ENCODE measurements around the gene PTPRT.

The PTPRT gene

GRCh38 chr20:43187476-43188233, 2.1 kb downstream of the PTPRT start:
- peaks cover 16% of the 10 kb centered on the region for H3K27me3 ChIP-seq (ENCODE audit: insufficient read depth, low read length, poor library complexity)
- no peaks in the 10 kb centered on the region for H3K9me3 ChIP-seq (ENCODE audit: insufficient read depth, low read length, severe bottlenecking)
- H3K4me3 ChIP-seq (ENCODE audit: low read depth in 1 of 2, low read length in 2 of 2) = no peak overlapping the region
- H2AFZ ChIP-seq (ENCODE audit: low read depth, low read length) = no peak overlapping the region
- no peaks in the 10 kb centered on the region for H3K79me2 ChIP-seq (ENCODE audit: insufficient read depth, low read length)
- no peak overlapping the region for H3K27ac ChIP-seq (ENCODE audit: low read length)
- H3K4me1 ChIP-seq (ENCODE audit: insufficient read depth, low read length) = no peaks in the 10 kb centered on the region
- H3K4me2 ChIP-seq (ENCODE audit: insufficient read depth, low read length) = no peak overlapping the region
- no peak overlapping the region for H3K9ac ChIP-seq (ENCODE audit: low read depth, low read length)
- TF ChIP-seq EZH2 (IDR thresholded peaks at IDR 0.05; ENCODE audit: borderline replicate concordance, low read depth, low read length, severe bottlenecking) (no peak), CTCF (IDR thresholded peaks at IDR 0.05; ENCODE audit: borderline replicate concordance, extremely low read depth, low read length, poor library complexity, severe bottlenecking) (peak; percentile 98)
- DNase-seq = peak; percentile 73
- no peaks in the 10 kb centered on the region for H3K36me3 ChIP-seq (ENCODE audit: insufficient read depth, low read length)
- ATAC-seq (ENCODE audit: insufficient read depth, low read depth) = peak; percentile 73
- peaks cover 12% of the 10 kb centered on the region for H4K20me1 ChIP-seq (ENCODE audit: insufficient read depth, low read length)

GRCh38 chr20:43186312-43186711, 3.4 kb downstream of the PTPRT start:
- no peak for DNase-seq
- Histone ChIP-seq H3K4me2 (ENCODE audit: insufficient read depth, low read length) (no peak overlapping the region), H3K36me3 (ENCODE audit: insufficient read depth, low read length) (no peaks in the 10 kb centered on the region), H3K27me3 (ENCODE audit: insufficient read depth, low read length, poor library complexity) (peaks cover 16% of the 10 kb centered on the region), H2AFZ (ENCODE audit: low read depth, low read length) (no peak overlapping the region), H3K27ac (ENCODE audit: low read length) (no peak overlapping the region), H3K4me1 (ENCODE audit: insufficient read depth, low read length) (no peaks in the 10 kb centered on the region), H3K9ac (ENCODE audit: low read depth, low read length) (no peak overlapping the region), H3K4me3 (ENCODE audit: low read depth in 1 of 2, low read length in 2 of 2) (no peak overlapping the region), H3K9me3 (ENCODE audit: insufficient read depth, low read length, severe bottlenecking) (no peaks in the 10 kb centered on the region), H4K20me1 (ENCODE audit: insufficient read depth, low read length) (peaks cover 6% of the 10 kb centered on the region), H3K79me2 (ENCODE audit: insufficient read depth, low read length) (no peaks in the 10 kb centered on the region)
- ATAC-seq (ENCODE audit: insufficient read depth, low read depth) = no peak
- TF ChIP-seq CTCF (IDR thresholded peaks at IDR 0.05; ENCODE audit: borderline replicate concordance, extremely low read depth, low read length, poor library complexity, severe bottlenecking) (no peak), EZH2 (IDR thresholded peaks at IDR 0.05; ENCODE audit: borderline replicate concordance, low read depth, low read length, severe bottlenecking) (no peak)

- Histone ChIP-seq H3K4me1 (ENCODE audit: insufficient read depth, low read length) (no peaks in the 10 kb centered on the region), H3K9me3 (ENCODE audit: insufficient read depth, low read length, severe bottlenecking) (no peaks in the 10 kb centered on the region), H3K36me3 (ENCODE audit: insufficient read depth, low read length) (no peaks in the 10 kb centered on the region), H3K27me3 (ENCODE audit: insufficient read depth, low read length, poor library complexity) (peaks cover 16% of the 10 kb centered on the region), H4K20me1 (ENCODE audit: insufficient read depth, low read length) (peaks cover 6% of the 10 kb centered on the region), H3K9ac (ENCODE audit: low read depth, low read length) (no peak overlapping the region), H3K4me2 (ENCODE audit: insufficient read depth, low read length) (no peak overlapping the region), H2AFZ (ENCODE audit: low read depth, low read length) (no peak overlapping the region), H3K27ac (ENCODE audit: low read length) (no peak overlapping the region), H3K4me3 (ENCODE audit: low read depth in 1 of 2, low read length in 2 of 2) (no peak overlapping the region), H3K79me2 (ENCODE audit: insufficient read depth, low read length) (no peaks in the 10 kb centered on the region)
- no peak for ATAC-seq (ENCODE audit: insufficient read depth, low read depth)
- no peak for DNase-seq
- no peak for TF ChIP-seq CTCF (IDR thresholded peaks at IDR 0.05; ENCODE audit: borderline replicate concordance, extremely low read depth, low read length, poor library complexity, severe bottlenecking)
- no peak for TF ChIP-seq EZH2 (IDR thresholded peaks at IDR 0.05; ENCODE audit: borderline replicate concordance, low read depth, low read length, severe bottlenecking)
These were observed 3.8 kb downstream of the PTPRT start for GRCh38 chr20:43185901-43186300.
